Gastroesophageal sphincter (tissue), 3 donors: ENCODE data around the gene IQCC.

ENCODE experiments used
- EP300 ChIP-seq: sonication (generic); formaldehyde crosslinking; IDR thresholded peaks from one replicate; pipeline ENCODE4 v1.6.1; 2017; ENCODE audit warnings: antibody characterized with exemption, mild to moderate bottlenecking
- POLR2A ChIP-seq, 2 donors: fragments of 450-650 bp; IDR thresholded peaks; one replicate each; pipeline ENCODE4 v1.6.1; 2017; ENCODE audit warnings: antibody characterized with exemption in 2 of 2, mild to moderate bottlenecking in 2 of 2, moderate library complexity in 1 of 2
- POLR2AphosphoS5 ChIP-seq: sonication (generic); formaldehyde crosslinking; IDR thresholded peaks from one replicate; pipeline ENCODE4 v1.6.1; 2017; ENCODE audit warnings: antibody characterized with exemption
- TF ChIP-seq, protein P1 (sequence below), 4 experiments: fragments of 200-600 bp in 2 of 4; fragments of 450-650 bp in 2 of 4; sonication (generic) in 1 of 4; IDR thresholded peaks; one replicate each; pipeline ENCODE4 v1.5.1; 2017 to 2019; ENCODE audit warnings: antibody characterized with exemption in 4 of 4, mild to moderate bottlenecking in 2 of 4, moderate library complexity in 2 of 4

- TF ChIP-seq, protein P1, sequence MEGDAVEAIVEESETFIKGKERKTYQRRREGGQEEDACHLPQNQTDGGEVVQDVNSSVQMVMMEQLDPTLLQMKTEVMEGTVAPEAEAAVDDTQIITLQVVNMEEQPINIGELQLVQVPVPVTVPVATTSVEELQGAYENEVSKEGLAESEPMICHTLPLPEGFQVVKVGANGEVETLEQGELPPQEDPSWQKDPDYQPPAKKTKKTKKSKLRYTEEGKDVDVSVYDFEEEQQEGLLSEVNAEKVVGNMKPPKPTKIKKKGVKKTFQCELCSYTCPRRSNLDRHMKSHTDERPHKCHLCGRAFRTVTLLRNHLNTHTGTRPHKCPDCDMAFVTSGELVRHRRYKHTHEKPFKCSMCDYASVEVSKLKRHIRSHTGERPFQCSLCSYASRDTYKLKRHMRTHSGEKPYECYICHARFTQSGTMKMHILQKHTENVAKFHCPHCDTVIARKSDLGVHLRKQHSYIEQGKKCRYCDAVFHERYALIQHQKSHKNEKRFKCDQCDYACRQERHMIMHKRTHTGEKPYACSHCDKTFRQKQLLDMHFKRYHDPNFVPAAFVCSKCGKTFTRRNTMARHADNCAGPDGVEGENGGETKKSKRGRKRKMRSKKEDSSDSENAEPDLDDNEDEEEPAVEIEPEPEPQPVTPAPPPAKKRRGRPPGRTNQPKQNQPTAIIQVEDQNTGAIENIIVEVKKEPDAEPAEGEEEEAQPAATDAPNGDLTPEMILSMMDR (IDR thresholded peaks at IDR 0.05) = peak in 1 of 4 experiments; percentile 33
- TF ChIP-seq EP300 (no peak), POLR2AphosphoS5 (no peak), POLR2A (IDR thresholded peaks at IDR 0.05) (no peak)
Measured at GRCh38 chr1:32201011-32201855, 4.2 kb upstream of the IQCC start.
